ENCODE measurements around the gene TMEM239.
A peak's percentile ranks its signal among the peaks of the same experiment; 100 is the strongest.

The TMEM239 gene

DNA sequence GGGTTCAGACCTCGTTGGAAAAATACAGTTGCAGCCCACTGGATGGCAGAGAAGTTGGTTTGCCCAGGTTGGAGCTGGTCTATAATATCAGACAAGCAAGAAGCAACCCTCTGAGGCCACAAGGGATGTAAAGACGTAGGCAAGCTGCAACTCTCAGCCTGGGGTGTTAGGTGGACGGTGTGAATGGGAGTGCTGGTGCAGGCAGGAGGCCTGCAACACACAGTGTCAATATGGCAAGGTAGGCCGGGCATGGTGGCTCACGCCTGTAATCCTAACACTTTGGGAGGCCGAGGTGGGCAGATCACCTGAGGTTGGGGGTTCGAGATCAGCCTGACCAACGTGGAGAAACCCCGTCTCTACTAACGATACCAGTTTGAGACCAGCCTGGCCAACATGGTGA, 34.9 kb downstream of the TMEM239 start:
- DNase-seq = no peak

DNA sequence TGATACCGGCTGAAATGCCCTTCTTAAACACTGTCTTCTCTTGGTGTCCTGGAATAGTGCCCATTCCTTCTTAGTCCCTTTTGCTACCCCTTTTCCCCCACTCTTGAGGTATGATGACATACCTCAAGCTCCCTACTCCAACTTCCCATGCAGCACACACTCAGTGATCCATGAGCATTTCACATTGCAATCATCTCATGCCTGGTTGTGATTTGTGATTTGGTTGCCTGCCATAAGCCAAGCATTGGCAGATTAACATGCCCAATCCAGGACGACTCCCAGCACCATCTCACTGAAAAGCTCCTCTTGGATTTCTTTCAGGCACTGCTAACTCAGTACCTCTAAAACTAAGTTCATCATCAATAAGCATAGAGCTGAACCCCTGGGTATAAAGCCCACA, 42.4 kb downstream of the TMEM239 start:
- DNase-seq = no peak

- peak; percentile 20 for DNase-seq
Observed at GRCh38 chr20:2859330-2860121, 43.4 kb downstream of the TMEM239 start.

GRCh38 chr20:2864626-2865025, 48.5 kb downstream of the TMEM239 start:
- no peak for DNase-seq

GRCh38 chr20:2865101-2865500, 48.9 kb downstream of the TMEM239 start:
- DNase-seq = no peak

DNA sequence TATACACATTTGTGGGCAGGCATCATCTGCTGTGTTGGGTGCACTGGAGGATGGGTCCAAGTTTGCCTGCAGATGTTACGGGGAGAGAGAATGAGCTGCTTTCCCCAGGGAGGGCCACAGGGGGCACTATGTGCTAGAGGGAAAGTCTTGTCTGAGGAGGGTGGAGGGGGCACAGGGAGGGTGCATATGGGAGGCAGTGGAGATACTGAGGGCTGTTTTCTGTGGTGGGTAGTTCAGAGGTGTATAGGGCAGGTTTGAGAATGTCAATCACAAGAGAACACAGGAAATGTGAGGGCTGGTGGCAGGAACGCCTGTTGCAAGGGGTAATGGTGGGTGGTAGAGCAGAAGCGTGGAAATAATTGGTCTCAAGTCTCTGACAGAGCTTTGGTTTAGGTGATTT, 49.5 kb downstream of the TMEM239 start:
- peak; percentile 14 for DNase-seq

DNA sequence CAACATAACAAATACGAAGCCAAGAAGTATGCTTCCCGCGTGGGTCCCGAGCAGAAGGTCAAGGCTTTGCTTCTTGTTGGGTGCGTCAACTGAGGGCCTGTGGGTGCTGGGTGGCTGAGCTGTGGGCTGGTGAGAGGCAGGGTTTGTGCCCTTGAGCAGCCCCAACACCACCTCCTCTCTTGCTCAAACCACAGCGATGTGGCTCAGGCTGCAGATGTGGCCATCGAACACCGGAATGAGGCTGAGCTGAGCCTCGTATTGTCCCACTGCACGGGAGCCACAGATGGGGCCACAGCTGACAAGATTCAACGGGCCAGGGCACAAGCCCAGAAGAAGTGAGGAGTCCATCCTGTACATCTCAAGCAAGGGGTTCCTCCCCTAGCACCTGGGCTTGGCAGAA, 50.1 kb downstream of the TMEM239 start:
- no peak for DNase-seq

DNA sequence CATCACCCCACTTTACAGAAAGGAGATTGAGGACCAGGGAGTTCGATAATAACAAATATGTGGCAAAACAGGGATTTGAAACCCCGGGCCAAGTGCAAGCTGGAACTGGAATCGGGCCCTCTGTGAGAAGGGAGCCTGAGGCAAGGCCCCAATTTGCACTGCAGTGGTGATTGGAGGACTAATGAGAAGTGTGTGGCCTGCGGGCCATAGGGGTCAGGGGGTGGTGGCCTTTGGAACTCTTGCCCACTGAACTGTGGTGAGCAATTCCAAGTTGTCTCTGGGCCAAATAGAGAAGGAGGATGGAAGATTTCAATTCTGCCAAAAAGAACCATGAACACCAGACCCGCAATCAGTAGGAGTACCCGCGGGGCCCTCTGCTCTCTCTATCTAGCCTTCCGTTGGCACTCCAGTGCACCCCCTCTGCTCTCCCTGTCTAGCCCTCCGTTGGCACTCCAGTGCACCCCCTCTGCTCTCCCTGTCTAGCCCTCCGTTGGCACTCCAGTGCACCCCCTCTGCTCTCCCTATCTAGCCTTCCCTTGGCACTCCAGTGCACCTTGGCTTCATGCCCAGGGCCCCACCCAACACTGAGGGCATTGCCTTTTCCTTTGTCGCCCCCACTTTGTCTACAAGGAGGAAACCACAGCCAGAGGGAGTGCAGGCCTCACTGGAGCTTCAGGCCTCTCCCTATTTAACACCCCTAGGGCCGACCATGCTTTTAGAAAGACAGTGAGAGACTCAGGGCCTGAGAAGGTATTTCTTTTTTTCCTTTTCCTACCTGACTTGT, 51.1 kb downstream of the TMEM239 start:
- no peak for DNase-seq
